Bronchial epithelial cell (primary cell): ENCODE measurements around the gene DAB2IP. TPM values are rescaled to one million over a fixed set of nuclear protein-coding genes. Genes with fewer than 3 reads are reported as not detected.

ENCODE experiments used
- DNase-seq: peaks from one replicate; pipeline ENCODE4 v3.0.0-alpha.2; 2010; ENCODE audit warnings: low read depth
- FAIRE-seq: peaks from 2 replicates; lab custom pipeline; 2011; peaks lifted over from hg19 to GRCh38; lab: Jason Lieb, UNC
- H3K27me3 ChIP-seq: 2 replicates; pipeline ENCODE4 v1.5.1; 2011; ENCODE audit warnings: low read length; ENCODE audit not compliant: control insufficient read depth, insufficient read depth
- H3K36me3 ChIP-seq: 2 replicates; pipeline ENCODE4 v1.5.1; 2011; ENCODE audit warnings: low read length; ENCODE audit not compliant: control insufficient read depth, insufficient read depth
- H3K4me3 ChIP-seq: 2 replicates; pipeline ENCODE4 v1.5.1; 2011; ENCODE audit warnings: mild to moderate bottlenecking, low read depth, low read length, control low read depth
- total RNA-seq: library from RNA; depleted of rRNA; stranded (reverse); fragments of >200 nt; gene quantifications from 2 replicates; pipeline ENCODE4 v1.2.1, GENCODE V29; 2014
- TF ChIP-seq, protein P1 (sequence below): IDR thresholded peaks from 2 replicates; pipeline ENCODE4 v1.5.1; 2011; ENCODE audit warnings: mild to moderate bottlenecking, moderate library complexity, low read length, control low read depth, inconsistent platforms; ENCODE audit not compliant: insufficient read depth, severe bottlenecking

The DAB2IP gene
- total RNA-seq, 1 donor from 2014 or later, result 8.4 TPM

DNA sequence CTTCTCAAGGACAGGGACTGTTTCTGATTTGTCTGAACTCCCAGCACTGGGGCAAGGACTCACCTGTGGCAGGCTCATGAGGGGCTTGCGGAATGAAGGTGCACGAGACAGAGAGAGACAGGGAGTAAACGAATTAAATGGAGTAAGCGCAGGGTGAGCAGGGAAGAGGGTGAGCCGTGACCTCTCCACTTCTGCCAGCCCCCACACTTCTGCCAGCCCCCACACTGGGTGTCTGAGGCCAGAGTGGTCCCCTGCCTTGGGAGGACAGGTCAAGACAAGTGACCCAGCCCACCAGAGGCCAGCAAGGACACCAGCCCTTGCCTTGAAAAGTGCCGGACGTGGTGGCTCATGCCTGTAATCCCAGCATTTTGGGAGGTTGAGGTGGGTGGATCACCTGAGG, 37.2 kb downstream of the DAB2IP start:
- Histone ChIP-seq H3K4me3 (no peak overlapping the region), H3K36me3 (no peaks in the 10 kb centered on the region), H3K27me3 (no peaks in the 10 kb centered on the region)
- TF ChIP-seq, protein P1, sequence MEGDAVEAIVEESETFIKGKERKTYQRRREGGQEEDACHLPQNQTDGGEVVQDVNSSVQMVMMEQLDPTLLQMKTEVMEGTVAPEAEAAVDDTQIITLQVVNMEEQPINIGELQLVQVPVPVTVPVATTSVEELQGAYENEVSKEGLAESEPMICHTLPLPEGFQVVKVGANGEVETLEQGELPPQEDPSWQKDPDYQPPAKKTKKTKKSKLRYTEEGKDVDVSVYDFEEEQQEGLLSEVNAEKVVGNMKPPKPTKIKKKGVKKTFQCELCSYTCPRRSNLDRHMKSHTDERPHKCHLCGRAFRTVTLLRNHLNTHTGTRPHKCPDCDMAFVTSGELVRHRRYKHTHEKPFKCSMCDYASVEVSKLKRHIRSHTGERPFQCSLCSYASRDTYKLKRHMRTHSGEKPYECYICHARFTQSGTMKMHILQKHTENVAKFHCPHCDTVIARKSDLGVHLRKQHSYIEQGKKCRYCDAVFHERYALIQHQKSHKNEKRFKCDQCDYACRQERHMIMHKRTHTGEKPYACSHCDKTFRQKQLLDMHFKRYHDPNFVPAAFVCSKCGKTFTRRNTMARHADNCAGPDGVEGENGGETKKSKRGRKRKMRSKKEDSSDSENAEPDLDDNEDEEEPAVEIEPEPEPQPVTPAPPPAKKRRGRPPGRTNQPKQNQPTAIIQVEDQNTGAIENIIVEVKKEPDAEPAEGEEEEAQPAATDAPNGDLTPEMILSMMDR, result no peak
- DNase-seq (no peak), FAIRE-seq (no peak)

DNA sequence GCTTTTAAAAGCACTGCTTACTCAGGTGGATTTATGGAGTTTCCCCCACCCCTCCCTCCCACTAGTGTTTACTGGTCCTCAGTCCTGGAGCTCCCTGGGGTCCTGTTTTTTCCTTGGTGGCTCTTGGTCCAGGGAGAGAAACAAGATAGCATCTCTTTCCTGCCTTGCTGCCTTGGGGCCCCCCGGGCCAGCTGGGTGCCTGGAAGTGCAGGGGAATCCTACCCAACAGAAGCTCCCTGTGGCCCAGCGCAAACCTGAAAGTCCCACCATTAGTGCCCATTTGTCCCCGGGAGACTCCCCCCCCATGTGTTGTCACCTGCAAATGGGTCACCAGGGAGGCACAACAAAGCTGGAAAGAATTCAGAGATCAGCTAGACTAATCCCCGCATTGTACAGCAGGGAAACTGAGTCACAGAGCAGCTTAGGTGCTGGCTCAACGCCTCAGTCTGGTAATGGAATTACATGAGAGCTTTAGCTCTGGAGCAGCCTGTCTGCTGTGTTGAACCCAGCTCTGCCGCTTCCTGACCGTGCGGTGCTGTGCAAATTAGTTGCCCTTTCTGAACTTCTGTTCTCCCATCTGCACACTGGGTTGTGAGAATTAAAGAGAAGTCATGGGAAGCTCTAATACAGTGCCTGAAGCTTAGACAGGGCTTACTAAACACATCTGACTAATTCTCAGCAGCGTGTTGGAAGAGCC, 38.2 kb downstream of the DAB2IP start:
- TF ChIP-seq, protein P1, result no peak
- Histone ChIP-seq H3K36me3 (no peaks in the 10 kb centered on the region), H3K27me3 (no peaks in the 10 kb centered on the region), H3K4me3 (no peak overlapping the region)
- DNase-seq, result no peak
- no peak for FAIRE-seq

DNA sequence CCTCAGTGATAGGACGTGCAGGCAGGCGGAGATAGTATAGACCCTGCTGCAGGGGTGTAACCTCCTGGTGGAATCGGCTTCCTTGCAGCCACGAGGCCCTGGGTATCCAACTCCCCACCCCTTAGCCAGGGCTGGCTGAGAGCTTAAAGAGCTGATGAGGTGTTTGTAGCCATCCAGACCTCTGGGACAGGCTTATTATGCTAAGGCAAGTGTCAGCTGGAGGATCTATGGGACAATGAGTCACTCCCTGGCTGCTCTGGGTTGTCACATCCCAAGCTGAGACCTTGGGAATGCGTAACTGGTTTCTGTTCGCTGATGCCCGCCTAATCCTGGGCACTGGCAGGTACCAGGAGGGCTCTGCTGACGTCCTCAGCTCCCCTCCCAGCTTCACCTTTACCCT, 38.9 kb downstream of the DAB2IP start:
- no peaks in the 10 kb centered on the region for H3K36me3 ChIP-seq
- FAIRE-seq (no peak), DNase-seq (no peak)
- TF ChIP-seq, protein P1, result no peak
- no peaks in the 10 kb centered on the region for H3K27me3 ChIP-seq
- no peak overlapping the region for H3K4me3 ChIP-seq

DNA sequence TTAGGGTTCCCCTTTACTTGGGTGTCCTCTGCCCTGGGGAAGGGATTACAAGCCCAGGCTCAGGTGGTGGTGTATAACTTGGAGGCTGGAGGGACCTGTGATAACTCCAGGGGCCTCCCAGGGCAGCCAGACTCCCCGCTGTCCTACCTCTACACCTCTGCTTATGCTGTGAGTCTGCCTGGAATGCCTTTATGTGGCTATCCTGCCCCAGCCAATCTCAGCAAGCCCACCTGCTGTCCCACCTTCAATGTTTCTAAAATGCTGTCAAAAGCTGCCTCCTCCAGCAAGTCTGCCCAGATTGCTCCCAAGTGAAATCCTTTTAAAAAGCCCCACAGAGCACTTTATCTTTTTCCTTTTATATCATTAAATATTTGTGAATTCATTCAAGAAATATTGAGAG, 39.3 kb downstream of the DAB2IP start:
- H3K27me3 ChIP-seq, result no peaks in the 10 kb centered on the region
- no peak for FAIRE-seq
- DNase-seq, result no peak
- TF ChIP-seq, protein P1, result no peak
- no peaks in the 10 kb centered on the region for H3K36me3 ChIP-seq
- H3K4me3 ChIP-seq, result no peak overlapping the region

DNA sequence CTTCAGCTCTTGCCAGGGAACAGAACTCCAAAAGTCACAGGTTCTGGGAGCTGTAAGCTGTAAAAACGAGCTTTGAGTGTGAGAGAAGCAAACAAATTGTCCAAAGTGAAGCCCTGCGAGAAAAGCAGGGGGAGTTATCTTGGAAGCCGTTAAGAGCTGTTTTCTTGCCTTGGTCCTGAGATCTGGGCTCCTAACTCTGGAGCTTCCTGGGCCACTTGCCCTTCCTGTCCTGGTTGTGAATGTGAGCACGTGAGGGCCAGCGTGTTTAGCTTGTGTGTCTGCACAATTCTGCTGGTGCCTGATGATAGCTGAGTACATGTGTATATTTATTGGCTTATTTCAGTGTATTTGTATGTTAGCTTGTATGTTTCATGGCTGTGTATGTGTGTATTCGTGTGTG, 40.5 kb downstream of the DAB2IP start:
- TF ChIP-seq, protein P1, result no peak
- FAIRE-seq, result no peak
- no peak overlapping the region for H3K4me3 ChIP-seq
- no peak for DNase-seq
- H3K36me3 ChIP-seq, result no peaks in the 10 kb centered on the region
- no peaks in the 10 kb centered on the region for H3K27me3 ChIP-seq
